H1 (cell line): ENCODE results near the gene CLEC16A. TPM values are rescaled to one million over a fixed set of nuclear protein-coding genes. Genes with fewer than 3 reads are reported as not detected.

Source experiments
- CTCF ChIA-PET: fragments of 300-600 bp; sonication (Branson Sonifier 250); formaldehyde crosslinking; loops from one replicate; lab custom pipeline; 2021; ENCODE audit not compliant: partially characterized antibody; lab: Charles Lee
- POLR2A ChIA-PET: fragments of 300-600 bp; sonication (Branson Sonifier 250); formaldehyde crosslinking; loops from one replicate; lab custom pipeline; 2021; ENCODE audit warnings: inconsistent platforms; ENCODE audit not compliant: partially characterized antibody; lab: Charles Lee
- DNase-seq, 2 experiments: peaks; one replicate each; pipeline versions ENCODE4 v3.0.0 to v3.0.0-alpha.2; 2010 to 2022; ENCODE audit warnings: low spot score in 2 of 2, low read depth in 1 of 2, mixed read lengths in 1 of 2
- FAIRE-seq: peaks from 2 replicates; lab custom pipeline; 2011; peaks lifted over from hg19 to GRCh38; lab: Jason Lieb, UNC
- H2AFZ ChIP-seq: 2 replicates; pipeline ENCODE4 v1.8.1; 2012; ENCODE audit warnings: low read length, inconsistent platforms
- H2AK5ac ChIP-seq: 2 replicates; pipeline ENCODE4 v1.6.1; 2013; ENCODE audit warnings: low read depth, low read length
- H2BK120ac ChIP-seq: replicated peaks from 2 replicates; pipeline ENCODE3; 2013; ENCODE audit warnings: low read depth, low read length, inconsistent platforms
- H2BK12ac ChIP-seq: 2 replicates; pipeline ENCODE4 v1.6.1; 2013; ENCODE audit warnings: low read depth, low read length
- H2BK15ac ChIP-seq: 2 replicates; pipeline ENCODE4 v1.6.1; 2013; ENCODE audit warnings: low read length
- H2BK20ac ChIP-seq: 2 replicates; pipeline ENCODE4 v1.6.1; 2013; ENCODE audit warnings: low read length
- H2BK5ac ChIP-seq: 2 replicates; pipeline ENCODE4 v1.6.1; 2013; ENCODE audit warnings: low read depth, low read length
- H3K14ac ChIP-seq: 2 replicates; pipeline ENCODE4 v1.6.1; 2013; ENCODE audit warnings: inconsistent platforms; ENCODE audit not compliant: insufficient read length
- H3K18ac ChIP-seq: 2 replicates; pipeline ENCODE4 v1.6.1; 2013; ENCODE audit warnings: low read length; ENCODE audit errors: extremely low read depth
- H3K23ac ChIP-seq: 2 replicates; pipeline ENCODE4 v1.6.1; 2013; ENCODE audit warnings: inconsistent platforms; ENCODE audit not compliant: insufficient read length
- H3K23me2 ChIP-seq: 2 replicates; pipeline ENCODE4 v1.6.1; 2013; ENCODE audit warnings: low read depth, low read length
- H3K27ac ChIP-seq: 2 replicates; pipeline ENCODE4 v1.6.1; 2011; ENCODE audit warnings: low read depth, low read length, inconsistent platforms
- H3K27me3 ChIP-seq, 4 experiments: replicated peaks in 1 of 4; 1 replicate in 1 of 4; 2 replicates in 3 of 4; pipeline versions ENCODE4 v1.6.1 to v1.8.1; 2011 to 2013; ENCODE audit warnings: low read length in 3 of 4, mild to moderate bottlenecking in 3 of 4, inconsistent platforms in 2 of 4, mixed read lengths in 2 of 4, moderate library complexity in 1 of 4; ENCODE audit not compliant: control insufficient read depth in 3 of 4, insufficient read depth in 3 of 4; ENCODE audit errors: extremely low read depth in 1 of 4
- H3K36me3 ChIP-seq, 4 experiments: 2 replicates each; pipeline versions ENCODE4 v1.6.1 to v1.8.1; 2011 to 2013; ENCODE audit warnings: mild to moderate bottlenecking in 4 of 4, low read length in 3 of 4, moderate library complexity in 2 of 4, control low read depth in 1 of 4, inconsistent platforms in 1 of 4; ENCODE audit not compliant: insufficient read depth in 4 of 4, control insufficient read depth in 2 of 4
- H3K4ac ChIP-seq: replicated peaks from 2 replicates; pipeline ENCODE3; 2013; ENCODE audit warnings: low read length, low read depth, mixed read lengths, inconsistent platforms; ENCODE audit not compliant: insufficient read length
- H3K4me1 ChIP-seq, 4 experiments: replicated peaks in 1 of 4; 1 replicate in 1 of 4; 2 replicates in 3 of 4; pipeline versions ENCODE4 v1.6.1 to v1.8.1; 2011 to 2013; ENCODE audit warnings: low read length in 3 of 4, inconsistent platforms in 2 of 4, mixed read lengths in 1 of 4; ENCODE audit not compliant: insufficient read depth in 4 of 4, control insufficient read depth in 3 of 4
- H3K4me2 ChIP-seq, 2 experiments: 2 replicates each; pipeline versions ENCODE4 v1.6.1 to v1.8.1; 2011 to 2013; ENCODE audit warnings: low read depth in 2 of 2, low read length in 2 of 2, control low read depth in 1 of 2, inconsistent platforms in 1 of 2, mild to moderate bottlenecking in 1 of 2; ENCODE audit not compliant: insufficient read depth in 1 of 2
- H3K4me3 ChIP-seq, 4 experiments: fragments of 200-600, 300-600 bp in 1 of 4; sonication (generic), shearing (Covaris generic), sonication (Bioruptor Twin) in 1 of 4; 2 replicates each; pipeline versions ENCODE4 v1.5.1 to v1.8.1; 2011 to 2016; ENCODE audit warnings: low read length in 4 of 4, low read depth in 3 of 4, control low read depth in 2 of 4, inconsistent platforms in 2 of 4, mild to moderate bottlenecking in 2 of 4, mixed read lengths in 1 of 4, moderate library complexity in 1 of 4; ENCODE audit not compliant: insufficient read depth in 2 of 4; ENCODE audit errors: extremely low read depth in 1 of 4
- H3K56ac ChIP-seq: replicated peaks from 2 replicates; pipeline ENCODE3; 2013; ENCODE audit warnings: low read depth, mild to moderate bottlenecking, mixed read lengths, low read length, inconsistent platforms; ENCODE audit not compliant: insufficient read length
- H3K79me1 ChIP-seq: 2 replicates; pipeline ENCODE4 v1.6.1; 2013; ENCODE audit warnings: low read depth, low read length, control low read depth
- H3K79me2 ChIP-seq, 2 experiments: 2 replicates each; pipeline versions ENCODE4 v1.6.1 to v1.8.1; 2012 to 2013; ENCODE audit warnings: low read length in 2 of 2, mild to moderate bottlenecking in 2 of 2, inconsistent platforms in 1 of 2; ENCODE audit not compliant: insufficient read depth in 2 of 2, control insufficient read depth in 1 of 2
- H3K9ac ChIP-seq, 4 experiments: replicated peaks in 1 of 4; 1 replicate in 1 of 4; 2 replicates in 3 of 4; pipeline versions ENCODE4 v1.6.1 to v1.8.1; 2011 to 2013; ENCODE audit warnings: low read depth in 3 of 4, low read length in 3 of 4, control low read depth in 2 of 4, mild to moderate bottlenecking in 2 of 4, moderate library complexity in 2 of 4, inconsistent platforms in 1 of 4; ENCODE audit errors: extremely low read depth in 1 of 4
- H3K9me3 ChIP-seq, 2 experiments: 2 replicates each; pipeline versions ENCODE4 v1.6.1 to v1.8.1; 2012 to 2013; ENCODE audit warnings: mild to moderate bottlenecking in 2 of 2, moderate library complexity in 2 of 2, control low read depth in 1 of 2, inconsistent platforms in 1 of 2, low read depth in 1 of 2, low read length in 1 of 2, mixed read lengths in 1 of 2; ENCODE audit not compliant: insufficient read depth in 2 of 2
- H4K20me1 ChIP-seq, 2 experiments: replicated peaks in 1 of 2; 2 replicates each; pipeline versions ENCODE3 to v1.8.1; 2011 to 2013; ENCODE audit warnings: inconsistent platforms in 2 of 2, low read length in 2 of 2, mild to moderate bottlenecking in 1 of 2; ENCODE audit not compliant: insufficient read depth in 2 of 2, control insufficient read depth in 1 of 2
- H4K5ac ChIP-seq: 2 replicates; pipeline ENCODE4 v1.6.1; 2013; ENCODE audit warnings: low read length, low read depth, mixed read lengths, inconsistent platforms; ENCODE audit not compliant: insufficient read length
- H4K8ac ChIP-seq: 2 replicates; pipeline ENCODE4 v1.8.0; 2013; ENCODE audit warnings: mild to moderate bottlenecking, moderate library complexity, low read length, inconsistent platforms; ENCODE audit not compliant: insufficient read depth; ENCODE audit errors: extremely low read depth
- H4K91ac ChIP-seq: replicated peaks from 2 replicates; pipeline ENCODE3; 2013; ENCODE audit warnings: low read length, mixed read lengths, inconsistent platforms; ENCODE audit not compliant: insufficient read length
- BCL11A ChIP-seq, 2 experiments: IDR thresholded peaks; one replicate each; pipeline ENCODE4 v1.6.1; 2011; ENCODE audit warnings: low read depth in 2 of 2, low read length in 2 of 2, mild to moderate bottlenecking in 2 of 2
- BRCA1 ChIP-seq: IDR thresholded peaks from 2 replicates; pipeline ENCODE4 v1.6.1; 2012; ENCODE audit warnings: low read depth, low read length, improper control_type of control experiment
- CBX5 ChIP-seq: fragments of 300-800, 300-1000 bp; sonication (generic); IDR thresholded peaks from 2 replicates; pipeline ENCODE4 v1.7.1; 2016; ENCODE audit warnings: antibody characterized with exemption, low read length, low read depth
- CBX8 ChIP-seq: fragments of 300-800, 300-1000 bp; sonication (generic); IDR thresholded peaks from 2 replicates; pipeline ENCODE4 v1.7.1; 2016; ENCODE audit warnings: low read depth, low read length, borderline replicate concordance
- CEBPB ChIP-seq: IDR thresholded peaks from 2 replicates; pipeline ENCODE4 v1.6.1; 2012; ENCODE audit warnings: low read depth, low read length
- CHD2 ChIP-seq: IDR thresholded peaks from 2 replicates; pipeline ENCODE4 v1.6.1; 2012; ENCODE audit warnings: low read length, improper control_type of control experiment
- RAD21 ChIP-seq, 2 experiments: IDR thresholded peaks in 1 of 2; conservative IDR thresholded peaks in 1 of 2; 2 replicates each; pipeline ENCODE4 v1.6.1; 2011; ENCODE audit warnings: low read depth in 2 of 2, low read length in 2 of 2, improper control_type of control experiment in 1 of 2, inconsistent platforms in 1 of 2, mild to moderate bottlenecking in 1 of 2, moderate library complexity in 1 of 2
- RFX5 ChIP-seq: IDR thresholded peaks from 2 replicates; pipeline ENCODE4 v1.6.1; 2011; ENCODE audit warnings: low read depth, low read length, improper control_type of control experiment, borderline replicate concordance
- RXRA ChIP-seq: IDR thresholded peaks from 2 replicates; pipeline ENCODE4 v1.6.1; 2011; ENCODE audit warnings: low read depth, mild to moderate bottlenecking, low read length, moderate library complexity; ENCODE audit not compliant: insufficient read depth
- SIX5 ChIP-seq: IDR thresholded peaks from 2 replicates; pipeline ENCODE4 v1.6.1; 2011; ENCODE audit warnings: mild to moderate bottlenecking, low read depth, low read length
- SUZ12 ChIP-seq: fragments of 200-600 bp; sonication (generic); IDR thresholded peaks from 2 replicates; pipeline ENCODE4 v1.6.1; 2012; ENCODE audit warnings: mild to moderate bottlenecking, inconsistent platforms, low read length, moderate library complexity, mixed read lengths
- TCF12 ChIP-seq: IDR thresholded peaks from 2 replicates; pipeline ENCODE4 v1.6.1; 2011; ENCODE audit warnings: low read depth, mild to moderate bottlenecking, low read length
- WGBS, 2 experiments: shearing (Covaris generic) in 1 of 2; methylation state at CpG; one replicate each; pipeline versions ENCODE4 v1.1.6 to v1.1.7; 2013 to 2015; ENCODE audit warnings: low lambda C conversion rate in 2 of 2, mixed read lengths in 2 of 2, inconsistent platforms in 1 of 2, low coverage in 1 of 2, missing lambda C conversion rate in 1 of 2; ENCODE audit not compliant: insufficient replicate concordance in 2 of 2, insufficient coverage in 1 of 2, insufficient read length in 1 of 2; ENCODE audit errors: extremely low coverage in 1 of 2, missing lambda C conversion rate in 1 of 2; 5-methylcytosine and 5-hydroxymethylcytosine counted together
- polyA plus RNA-seq, 7 experiments: library from polyadenylated mRNA; depleted of rRNA in 3 of 7; stranded (reverse) in 5 of 7; unstranded in 2 of 7; fragments of >200 nt in 5 of 7; fragments of 200-250 nt in 2 of 7; gene quantifications; 1 replicate in 5 of 7; 2 replicates in 1 of 7; 4 replicates in 1 of 7; pipeline versions ENCODE4 v1.2.1 to v1.2.3, GENCODE V29; 2011 to 2013; ENCODE audit warnings: missing spikeins in 2 of 7, mixed read lengths in 2 of 7
- total RNA-seq: library from RNA; stranded (reverse); fragmentation: NEBNext Ultra II Directional; extraction: Animal tissue kit (Norgen Biotek cat#: 25700); gene quantifications from 2 replicates; pipeline ENCODE4 v1.2.1, GENCODE V29; 2021
- TF ChIP-seq, protein P1 (sequence below): IDR thresholded peaks from 2 replicates; pipeline ENCODE4 v1.6.1; 2011; ENCODE audit warnings: low read depth, mild to moderate bottlenecking, low read length; ENCODE audit not compliant: insufficient read depth

The CLEC16A gene
- total and polyA plus RNA-seq, 2 of the 8 experiments (the other 6 are each of a cell fraction or from before 2014, with no cell fraction given) = 7.6 to 19.3 TPM

DNA sequence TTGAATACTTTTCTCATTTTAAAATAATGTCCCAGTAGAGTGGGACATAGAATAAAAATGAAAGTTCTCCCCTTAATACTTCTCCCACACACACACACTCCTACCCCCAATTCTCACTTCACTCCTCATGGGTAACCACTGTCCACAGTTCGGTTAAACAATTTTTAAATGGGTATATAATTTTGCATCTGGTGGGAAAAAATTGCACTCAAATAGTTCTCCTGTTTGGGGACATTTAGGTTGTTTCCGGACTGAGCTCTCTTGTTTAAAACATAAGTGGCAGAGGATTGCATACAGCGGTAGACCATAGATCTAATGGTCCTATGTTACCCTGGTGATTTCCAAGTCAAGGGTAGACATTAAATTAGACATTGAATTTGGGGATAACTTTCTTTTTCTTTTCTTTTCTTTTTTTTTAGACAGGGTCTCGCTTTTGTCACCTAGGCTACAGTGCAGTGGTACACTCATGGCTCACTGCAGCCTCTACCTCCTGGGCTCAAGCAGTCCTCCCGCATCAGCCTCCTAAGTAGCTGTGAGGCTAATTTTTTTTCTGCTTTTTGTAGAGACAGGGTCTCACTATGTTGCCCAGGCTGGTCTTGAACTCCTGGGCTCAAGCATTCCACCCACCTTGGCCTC is 173.3 kb downstream of the CLEC16A start:
- Histone ChIP-seq H3K4ac (no peak overlapping the region), H2AFZ (no peak overlapping the region), H3K56ac (no peak overlapping the region), H3K9ac (no peak overlapping the region), H3K23ac (no peak overlapping the region), H3K27me3 (no peaks in the 10 kb centered on the region), H3K4me3 (no peak overlapping the region), H2BK20ac (no peak overlapping the region), H3K4me2 (no peak overlapping the region), H3K79me1 (no peaks in the 10 kb centered on the region), H2AK5ac (no peak overlapping the region), H3K14ac (no peak overlapping the region), H4K8ac (no peak overlapping the region), H3K79me2 (no peaks in the 10 kb centered on the region), H4K5ac (no peak overlapping the region), H3K36me3 (no peaks in the 10 kb centered on the region), H2BK5ac (no peak overlapping the region), H4K20me1 (peaks cover 0 to 4% of the 10 kb centered on the region in 2 experiments), H2BK12ac (no peak overlapping the region), H3K23me2 (no peaks in the 10 kb centered on the region; the same call in 1 of the 2 replicates), H3K4me1 (peaks cover 0 to 6% (median 0%) of the 10 kb centered on the region in 4 experiments; a peak in 3 of 7 replicates), H3K18ac (no peak overlapping the region), H3K9me3 (no peaks in the 10 kb centered on the region), H4K91ac (no peak overlapping the region), H2BK120ac (no peak overlapping the region), H3K27ac (no peak overlapping the region), H2BK15ac (no peak overlapping the region)
- DNase-seq = no peak
- POLR2A ChIA-PET = no interaction called here
- CTCF ChIA-PET = interaction anchor here (0.9 to 1.0 kb wide), 2 partner anchors 16 to 102 kb away, joined by 3 read pairs; no protein-coding TSS in a partner anchor
- no peak for FAIRE-seq
- no peak for TF ChIP-seq CHD2
- TF ChIP-seq RXRA = no peak
- TF ChIP-seq, protein P1, sequence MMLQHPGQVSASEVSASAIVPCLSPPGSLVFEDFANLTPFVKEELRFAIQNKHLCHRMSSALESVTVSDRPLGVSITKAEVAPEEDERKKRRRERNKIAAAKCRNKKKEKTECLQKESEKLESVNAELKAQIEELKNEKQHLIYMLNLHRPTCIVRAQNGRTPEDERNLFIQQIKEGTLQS = no peak
- TF ChIP-seq SIX5 = no peak
- no peak for TF ChIP-seq BRCA1
- TF ChIP-seq CEBPB = no peak
- no peak for TF ChIP-seq RAD21 (IDR thresholded peaks at IDR 0.05 in 1 of 2, conservative IDR thresholded peaks at IDR 0.05 in 1 of 2; ENCODE audit: low read depth in 2 of 2, low read length in 2 of 2)
- TF ChIP-seq CBX5 = no peak
- no peak for TF ChIP-seq RFX5
- no peak for TF ChIP-seq BCL11A (IDR thresholded peaks at IDR 0.05; ENCODE audit: low read depth in 2 of 2, low read length in 2 of 2)
- TF ChIP-seq TCF12 = no peak
- no peak for TF ChIP-seq CBX8
- no peak for TF ChIP-seq SUZ12
- 75% methylated on average over 5 of the region's 5 CpGs; no CpG with 5 or more reads in 1 of the 2 experiments for WGBS, 2 experiments
